ENCODE measurements around the gene RALBP1.

DNA sequence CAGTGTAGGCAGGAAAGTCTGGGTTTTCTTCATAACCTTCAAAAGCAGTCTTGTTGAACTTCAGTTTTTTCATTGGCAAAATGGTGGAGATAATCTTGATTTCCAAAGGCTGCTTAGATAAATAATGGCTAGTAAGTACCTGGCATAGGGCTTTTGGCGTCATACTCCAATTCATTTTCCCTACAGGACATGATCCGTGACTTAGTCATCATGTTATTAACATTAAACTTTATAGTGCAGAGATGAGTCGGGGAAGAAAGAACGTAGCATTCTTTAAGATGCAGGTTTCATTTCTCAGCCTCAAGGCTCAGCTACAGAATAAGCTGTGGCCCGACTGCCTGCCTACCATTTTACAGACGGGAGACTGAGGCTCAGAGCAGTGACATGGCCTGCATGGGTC, 64.0 kb downstream of the RALBP1 start:
- no peak for TF ChIP-seq ZBTB43 (CRISPR knock-in tag; IDR thresholded peaks at IDR 0.05)
- TF ChIP-seq, protein P1, sequence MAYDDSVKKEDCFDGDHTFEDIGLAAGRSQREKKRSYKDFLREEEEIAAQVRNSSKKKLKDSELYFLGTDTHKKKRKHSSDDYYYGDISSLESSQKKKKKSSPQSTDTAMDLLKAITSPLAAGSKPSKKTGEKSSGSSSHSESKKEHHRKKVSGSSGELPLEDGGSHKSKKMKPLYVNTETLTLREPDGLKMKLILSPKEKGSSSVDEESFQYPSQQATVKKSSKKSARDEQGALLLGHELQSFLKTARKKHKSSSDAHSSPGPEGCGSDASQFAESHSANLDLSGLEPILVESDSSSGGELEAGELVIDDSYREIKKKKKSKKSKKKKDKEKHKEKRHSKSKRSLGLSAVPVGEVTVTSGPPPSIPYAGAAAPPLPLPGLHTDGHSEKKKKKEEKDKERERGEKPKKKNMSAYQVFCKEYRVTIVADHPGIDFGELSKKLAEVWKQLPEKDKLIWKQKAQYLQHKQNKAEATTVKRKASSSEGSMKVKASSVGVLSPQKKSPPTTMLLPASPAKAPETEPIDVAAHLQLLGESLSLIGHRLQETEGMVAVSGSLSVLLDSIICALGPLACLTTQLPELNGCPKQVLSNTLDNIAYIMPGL (CRISPR knock-in tag; IDR thresholded peaks at IDR 0.05) = no peak
- no peak for TF ChIP-seq POLR2A (conservative IDR thresholded peaks at IDR 0.05)
- TF ChIP-seq ZKSCAN3 (CRISPR knock-in tag; IDR thresholded peaks at IDR 0.05) = no peak
- TF ChIP-seq YY1 (IDR thresholded peaks at IDR 0.05; ENCODE audit: borderline replicate concordance in 1 of 3, control insufficient read depth in 1 of 3, extremely low read depth in 1 of 3, insufficient read depth in 3 of 3, insufficient read length in 1 of 3, insufficient replicate concordance in 2 of 3, low read depth in 1 of 3, low read length in 2 of 3) = no peak
- TF ChIP-seq CTCF (IDR thresholded peaks at IDR 0.05 in 2 of 3, conservative IDR thresholded peaks at IDR 0.05 in 1 of 3; ENCODE audit: insufficient read depth in 2 of 3, low read depth in 1 of 3, low read length in 3 of 3) = no peak
- no peak for TF ChIP-seq BRF1 (IDR thresholded peaks at IDR 0.05; ENCODE audit: borderline replicate concordance, extremely low read depth, insufficient read length)
- no peak for TF ChIP-seq PHF8 (IDR thresholded peaks at IDR 0.05; ENCODE audit: borderline replicate concordance, low read length)
- TF ChIP-seq EP300 (IDR thresholded peaks at IDR 0.05; ENCODE audit: low read length) = no peak
- TF ChIP-seq OTX1 (CRISPR knock-in tag; IDR thresholded peaks at IDR 0.05) = no peak
- no peak for TF ChIP-seq MTA3 (IDR thresholded peaks at IDR 0.05; ENCODE audit: borderline replicate concordance)

Measured in K562 (cell line).